Coronary artery (tissue), 2 donors: ENCODE measurements around the gene ZBTB14.

ENCODE experiments used
- DNase-seq: peaks from one replicate; pipeline ENCODE4 v3.0.0-alpha.2; 2017; ENCODE audit warnings: low spot score
- H3K27ac ChIP-seq, 2 donors: fragments of 200-600 bp; sonication (generic); one replicate each; pipeline ENCODE4 v1.5.1; 2016 to 2019
- H3K4me3 ChIP-seq: fragments of 200-600 bp; sonication (generic); 2 replicates; pipeline ENCODE4 v1.5.1; 2016; ENCODE audit warnings: mild to moderate bottlenecking, moderate library complexity
- CTCF ChIP-seq: fragments of 200-600 bp; sonication (generic); IDR thresholded peaks from one replicate; pipeline ENCODE4 v1.5.1; 2019; ENCODE audit warnings: antibody characterized with exemption

Gene ZBTB14

GRCh38 chr18:5288517-5288935, 7.0 kb downstream of the ZBTB14 start:
- TF ChIP-seq CTCF: no peak
- DNase-seq: no peak
- no peak overlapping the region for H3K27ac ChIP-seq
- H3K4me3 ChIP-seq: no peak overlapping the region

- no peak overlapping the region for H3K4me3 ChIP-seq
- no peak for DNase-seq
- H3K27ac ChIP-seq: no peak overlapping the region
- TF ChIP-seq CTCF: no peak
Measured at GRCh38 chr18:5287854-5288253, 7.7 kb downstream of the ZBTB14 start.

GRCh38 chr18:5286525-5286924, 9.0 kb downstream of the ZBTB14 start:
- TF ChIP-seq CTCF: no peak
- Histone ChIP-seq H3K27ac (no peak overlapping the region), H3K4me3 (no peak overlapping the region)
- no peak for DNase-seq

- DNase-seq: no peak
- Histone ChIP-seq H3K4me3 (no peak overlapping the region), H3K27ac (no peak overlapping the region)
- TF ChIP-seq CTCF: no peak
Measured at GRCh38 chr18:5285326-5285725, 10.2 kb downstream of the ZBTB14 start.

DNA sequence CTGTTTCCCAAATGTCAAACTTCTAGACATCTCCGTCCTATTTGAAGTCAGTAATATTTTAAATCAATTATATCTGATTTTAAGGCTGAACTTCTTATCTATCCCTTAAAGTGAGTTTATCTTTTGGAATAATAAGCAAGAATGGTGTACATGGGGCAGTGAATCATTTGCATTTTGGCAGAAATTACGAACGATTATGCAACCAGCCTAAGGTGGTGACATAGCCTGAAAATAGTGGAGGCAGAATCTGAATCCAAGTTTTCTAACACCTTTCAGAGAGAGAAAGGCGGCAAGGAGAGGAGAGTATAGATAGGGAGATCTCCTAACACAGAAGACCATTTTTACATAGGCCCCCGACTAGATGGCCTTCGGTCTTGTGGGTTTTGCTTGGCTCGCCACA, 10.7 kb downstream of the ZBTB14 start:
- TF ChIP-seq CTCF: no peak
- no peak overlapping the region for H3K27ac ChIP-seq

GRCh38 chr18:5282770-5283169, 12.8 kb downstream of the ZBTB14 start:
- no peak for TF ChIP-seq CTCF
- H3K27ac ChIP-seq: no peak overlapping the region

More for the DNA sequence above, 10.7 kb downstream of the ZBTB14 start:
- H3K4me3 ChIP-seq: no peak overlapping the region
- no peak for DNase-seq

DNA sequence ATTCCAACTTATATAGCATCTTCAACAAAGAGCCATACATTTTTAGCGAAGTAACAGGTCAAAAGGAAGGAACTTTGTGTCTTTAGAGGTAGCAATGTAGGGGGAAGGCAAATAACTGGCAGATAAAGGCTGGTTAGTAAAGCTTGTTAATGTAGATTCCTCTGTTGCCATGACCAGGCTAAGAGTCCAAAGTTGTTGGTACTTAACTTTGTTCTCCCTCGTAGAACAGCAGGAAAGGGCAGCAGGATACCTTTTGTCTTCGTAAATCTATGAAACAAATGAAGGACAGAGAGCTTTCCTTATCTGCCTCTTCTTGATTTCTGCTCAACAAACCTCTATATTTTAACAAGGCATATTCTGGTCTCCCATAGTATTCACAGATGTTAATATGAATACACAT, 18.6 kb downstream of the ZBTB14 start:
- no peak for DNase-seq
- no peak overlapping the region for H3K27ac ChIP-seq
- no peak for TF ChIP-seq CTCF
- H3K4me3 ChIP-seq: no peak overlapping the region

More at GRCh38 chr18:5282770-5283169, 12.8 kb downstream of the ZBTB14 start:
- no peak overlapping the region for H3K4me3 ChIP-seq
- DNase-seq: no peak
